GM23338 (cell line): Measurements from ENCODE around the gene GRK5. TPM values are rescaled to one million over a fixed set of nuclear protein-coding genes. Genes with fewer than 3 reads are reported as not detected.

ENCODE experiments used
- ATAC-seq: fragments of 200-7000 bp; cut with Tn5 transposase; 3 replicates; pipeline ENCODE4 v1.9.1; 2020
- DNase-seq: peaks from one replicate; pipeline ENCODE4 v3.0.0-alpha.2; 2015; ENCODE audit warnings: low spot score
- H2AFZ ChIP-seq: fragments of 200-600 bp; sonication (generic); 2 replicates; pipeline ENCODE4 v1.8.0; 2016; ENCODE audit warnings: antibody characterized with exemption, mild to moderate bottlenecking, moderate library complexity
- H3F3A ChIP-seq: fragments of 200-600 bp; sonication (generic); replicated peaks from 2 replicates; pipeline ENCODE4 v1.8.0; 2017; ENCODE audit warnings: antibody characterized with exemption, mixed run types, low read depth
- H3K27ac ChIP-seq: fragments of 200-600 bp; sonication (generic); 2 replicates; pipeline ENCODE4 v1.6.1; 2016; ENCODE audit warnings: low read depth
- H3K27me3 ChIP-seq: fragments of 200-600 bp; sonication (generic); 2 replicates; pipeline ENCODE4 v1.8.0; 2016; ENCODE audit warnings: mild to moderate bottlenecking, mixed run types, moderate library complexity; ENCODE audit not compliant: insufficient read depth
- H3K36me3 ChIP-seq: fragments of 200-600 bp; sonication (generic); 2 replicates; pipeline ENCODE4 v1.8.0; 2016; ENCODE audit warnings: mild to moderate bottlenecking; ENCODE audit not compliant: insufficient read depth
- H3K4me1 ChIP-seq: fragments of 200-600 bp; sonication (generic); 2 replicates; pipeline ENCODE4 v1.8.0; 2016; ENCODE audit warnings: mild to moderate bottlenecking, moderate library complexity; ENCODE audit not compliant: insufficient read depth
- H3K4me2 ChIP-seq: fragments of 200-600 bp; sonication (generic); 2 replicates; pipeline ENCODE4 v1.7.1; 2017; ENCODE audit warnings: mixed run types
- H3K4me3 ChIP-seq: fragments of 200-600 bp; sonication (generic); 2 replicates; pipeline ENCODE4 v1.6.1; 2016; ENCODE audit warnings: mixed run types
- H3K79me2 ChIP-seq: fragments of 200-600 bp; sonication (generic); replicated peaks from 2 replicates; pipeline ENCODE4 v1.8.0; 2017; ENCODE audit warnings: mild to moderate bottlenecking; ENCODE audit not compliant: insufficient read depth
- H3K9me2 ChIP-seq: fragments of 200-600 bp; sonication (generic); 2 replicates; pipeline ENCODE4 v1.8.0; 2017; ENCODE audit not compliant: insufficient read depth
- H4K20me1 ChIP-seq: fragments of 200-600 bp; sonication (generic); replicated peaks from 2 replicates; pipeline ENCODE4 v1.8.0; 2017; ENCODE audit warnings: mild to moderate bottlenecking; ENCODE audit not compliant: insufficient read depth
- H3K27ac Mint-ChIP-seq: 2 replicates; pipeline ENCODE4 v1.8.0; 2020; ENCODE audit warnings: inconsistent platforms, mild to moderate bottlenecking, moderate library complexity, mixed read lengths
- H3K27me3 Mint-ChIP-seq: 3 replicates; pipeline ENCODE4 v1.8.0; 2022; ENCODE audit warnings: low read depth, mild to moderate bottlenecking, moderate library complexity, mixed read lengths, inconsistent platforms; ENCODE audit not compliant: insufficient read depth, poor library complexity
- H3K36me3 Mint-ChIP-seq: 3 replicates; pipeline ENCODE4 v1.8.0; 2021; ENCODE audit warnings: low read depth, mild to moderate bottlenecking, inconsistent platforms, moderate library complexity, mixed read lengths
- H3K4me1 Mint-ChIP-seq: 3 replicates; pipeline ENCODE4 v1.8.0; 2020; ENCODE audit warnings: mild to moderate bottlenecking, inconsistent platforms, mixed read lengths
- H3K4me3 Mint-ChIP-seq: 3 replicates; pipeline ENCODE4 v1.8.0; 2021; ENCODE audit warnings: moderate library complexity, mild to moderate bottlenecking, inconsistent platforms, mixed read lengths
- H3K9me3 Mint-ChIP-seq: 3 replicates; pipeline ENCODE4 v1.8.0; 2020; ENCODE audit warnings: moderate library complexity, mild to moderate bottlenecking, inconsistent platforms, mixed read lengths
- CREB1 ChIP-seq: fragments of 250-450 bp; sonication (Bioruptor Pico); IDR thresholded peaks from 2 replicates; pipeline ENCODE4 v1.5.0; 2020; ENCODE audit warnings: low read depth, mild to moderate bottlenecking, moderate library complexity
- ETS1 ChIP-seq: IDR thresholded peaks from 2 replicates; pipeline ENCODE4 v1.6.1; 2016; ENCODE audit warnings: antibody characterized with exemption
- EZH2 ChIP-seq: fragments of 200-600 bp; sonication (generic); IDR thresholded peaks from one replicate; pipeline ENCODE4 v1.8.0; 2017; ENCODE audit warnings: antibody characterized with exemption, mild to moderate bottlenecking, low read depth; ENCODE audit not compliant: unreplicated experiment
- EZH2phosphoT487 ChIP-seq: fragments of 200-600 bp; sonication (generic); IDR thresholded peaks from one replicate; pipeline ENCODE4 v1.8.1; 2018; ENCODE audit warnings: antibody characterized with exemption; ENCODE audit not compliant: unreplicated experiment
- JUNB ChIP-seq: IDR thresholded peaks from one replicate; pipeline ENCODE4 v1.6.1; 2016; ENCODE audit warnings: antibody characterized with exemption; ENCODE audit not compliant: unreplicated experiment
- NANOG ChIP-seq: IDR thresholded peaks from 2 replicates; pipeline ENCODE4 v1.6.1; 2016; ENCODE audit warnings: antibody characterized with exemption, borderline replicate concordance
- POLR2AphosphoS5 ChIP-seq: IDR thresholded peaks from 2 replicates; pipeline ENCODE4 v1.6.1; 2016; ENCODE audit warnings: antibody characterized with exemption, low read depth
- REST ChIP-seq: IDR thresholded peaks from one replicate; pipeline ENCODE4 v1.6.1; 2018; ENCODE audit warnings: antibody characterized with exemption; ENCODE audit not compliant: unreplicated experiment
- STAT1 ChIP-seq: IDR thresholded peaks from one replicate; pipeline ENCODE4 v1.6.1; 2016; ENCODE audit warnings: antibody characterized with exemption; ENCODE audit not compliant: unreplicated experiment
- ZNF114 ChIP-seq: fragments of 250-450 bp; sonication (Bioruptor Pico); IDR thresholded peaks from 2 replicates; pipeline ENCODE4 v1.5.0; 2020; ENCODE audit warnings: mild to moderate bottlenecking, moderate library complexity
- ZNF331 ChIP-seq: fragments of 250-450 bp; sonication (Bioruptor Pico); IDR thresholded peaks from 2 replicates; pipeline ENCODE4 v1.5.0; 2020; ENCODE audit warnings: low read depth, mild to moderate bottlenecking, moderate library complexity
- polyA plus RNA-seq: library from polyadenylated mRNA; unstranded; fragments of >200 nt; fragmentation: Nextera tagmentation; extraction: Ambion mirVana; gene quantifications from 2 replicates; pipeline ENCODE4 v1.2.1, GENCODE V29; 2016
- total RNA-seq: library from RNA; depleted of rRNA; stranded (reverse); fragments of >200 nt; shearing (Covaris generic); gene quantifications from 2 replicates; pipeline ENCODE4 v1.2.3, GENCODE V29; 2014
- TF ChIP-seq, protein P1 (sequence below), 2 experiments: fragments of 200-600 bp in 1 of 2; sonication (generic) in 1 of 2; conservative IDR thresholded peaks; 2 replicates each; pipeline versions ENCODE4 v1.5.1 to v1.6.1; 2016 to 2017; ENCODE audit warnings: antibody characterized with exemption in 2 of 2, low read depth in 2 of 2, mild to moderate bottlenecking in 2 of 2, moderate library complexity in 1 of 2
- TF ChIP-seq, protein P2 (sequence below): fragments of 250-450 bp; sonication (Bioruptor Pico); IDR thresholded peaks from 2 replicates; pipeline ENCODE4 v1.5.0; 2020; ENCODE audit warnings: mild to moderate bottlenecking, moderate library complexity

Gene GRK5
- total and polyA plus RNA-seq, 2 experiments from 2014 or later = 0.53 to 2.0 TPM

DNA sequence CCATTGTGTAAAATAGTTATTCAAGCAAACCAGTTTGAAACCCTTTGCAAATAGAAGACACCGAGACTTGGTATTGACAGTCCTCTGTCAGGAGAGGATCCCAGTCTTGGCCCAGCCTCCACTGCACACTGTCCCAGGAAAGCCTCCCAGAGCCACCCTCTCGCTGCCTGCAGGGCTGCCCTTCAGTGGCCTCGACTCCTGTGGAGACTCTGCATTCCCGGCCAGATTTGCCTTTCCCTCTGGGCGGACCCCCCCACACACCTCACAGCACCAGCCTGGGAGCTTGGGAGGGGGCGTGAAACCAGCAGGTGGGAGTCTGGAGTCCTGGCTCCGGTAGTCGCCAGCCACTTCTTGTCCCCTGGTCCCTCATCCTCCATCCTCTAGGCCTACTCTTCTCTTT, 48.7 kb downstream of the GRK5 start (continued):
- TF ChIP-seq EZH2 (no peak), CREB1 (CRISPR knock-in tag) (no peak), POLR2AphosphoS5 (no peak), NANOG (no peak), ZNF114 (CRISPR knock-in tag) (no peak), JUNB (no peak)

- Histone ChIP-seq H3K4me1 (no peaks in the 10 kb centered on the region), H3K79me2 (no peaks in the 10 kb centered on the region), H2AFZ (no peak overlapping the region), H3K27ac (no peak overlapping the region), H3K4me3 (no peak overlapping the region), H3K9me2 (no peaks in the 10 kb centered on the region), H3K27me3 (peaks cover 7% of the 10 kb centered on the region; the same call in 1 of the 2 replicates), H3F3A (no peaks in the 10 kb centered on the region), H4K20me1 (no peaks in the 10 kb centered on the region), H3K4me2 (no peak overlapping the region), H3K36me3 (no peaks in the 10 kb centered on the region)
- Mint-ChIP-seq H3K27me3 (peaks cover 23% of the 10 kb centered on the region), H3K4me1 (peaks cover 21% of the 10 kb centered on the region), H3K9me3 (peaks cover 8% of the 10 kb centered on the region; the same call in 2 of the 3 replicates), H3K36me3 (0 out of 3 replicates have a peak, but pooled peaks cover 2% of the 10 kb centered on the region), H3K4me3 (no peak overlapping the region), H3K27ac (no peak overlapping the region)
- TF ChIP-seq, protein P1, sequence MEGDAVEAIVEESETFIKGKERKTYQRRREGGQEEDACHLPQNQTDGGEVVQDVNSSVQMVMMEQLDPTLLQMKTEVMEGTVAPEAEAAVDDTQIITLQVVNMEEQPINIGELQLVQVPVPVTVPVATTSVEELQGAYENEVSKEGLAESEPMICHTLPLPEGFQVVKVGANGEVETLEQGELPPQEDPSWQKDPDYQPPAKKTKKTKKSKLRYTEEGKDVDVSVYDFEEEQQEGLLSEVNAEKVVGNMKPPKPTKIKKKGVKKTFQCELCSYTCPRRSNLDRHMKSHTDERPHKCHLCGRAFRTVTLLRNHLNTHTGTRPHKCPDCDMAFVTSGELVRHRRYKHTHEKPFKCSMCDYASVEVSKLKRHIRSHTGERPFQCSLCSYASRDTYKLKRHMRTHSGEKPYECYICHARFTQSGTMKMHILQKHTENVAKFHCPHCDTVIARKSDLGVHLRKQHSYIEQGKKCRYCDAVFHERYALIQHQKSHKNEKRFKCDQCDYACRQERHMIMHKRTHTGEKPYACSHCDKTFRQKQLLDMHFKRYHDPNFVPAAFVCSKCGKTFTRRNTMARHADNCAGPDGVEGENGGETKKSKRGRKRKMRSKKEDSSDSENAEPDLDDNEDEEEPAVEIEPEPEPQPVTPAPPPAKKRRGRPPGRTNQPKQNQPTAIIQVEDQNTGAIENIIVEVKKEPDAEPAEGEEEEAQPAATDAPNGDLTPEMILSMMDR (conservative IDR thresholded peaks at IDR 0.05; ENCODE audit: low read depth in 2 of 2) = no peak
- no peak for TF ChIP-seq STAT1
- no peak for TF ChIP-seq ETS1
- TF ChIP-seq ZNF331 (CRISPR knock-in tag) = no peak
- TF ChIP-seq NANOG = no peak
- no peak for TF ChIP-seq JUNB
- TF ChIP-seq EZH2 = no peak
- TF ChIP-seq ZNF114 (CRISPR knock-in tag) = no peak
- TF ChIP-seq EZH2phosphoT487 = no peak
- TF ChIP-seq, protein P2, sequence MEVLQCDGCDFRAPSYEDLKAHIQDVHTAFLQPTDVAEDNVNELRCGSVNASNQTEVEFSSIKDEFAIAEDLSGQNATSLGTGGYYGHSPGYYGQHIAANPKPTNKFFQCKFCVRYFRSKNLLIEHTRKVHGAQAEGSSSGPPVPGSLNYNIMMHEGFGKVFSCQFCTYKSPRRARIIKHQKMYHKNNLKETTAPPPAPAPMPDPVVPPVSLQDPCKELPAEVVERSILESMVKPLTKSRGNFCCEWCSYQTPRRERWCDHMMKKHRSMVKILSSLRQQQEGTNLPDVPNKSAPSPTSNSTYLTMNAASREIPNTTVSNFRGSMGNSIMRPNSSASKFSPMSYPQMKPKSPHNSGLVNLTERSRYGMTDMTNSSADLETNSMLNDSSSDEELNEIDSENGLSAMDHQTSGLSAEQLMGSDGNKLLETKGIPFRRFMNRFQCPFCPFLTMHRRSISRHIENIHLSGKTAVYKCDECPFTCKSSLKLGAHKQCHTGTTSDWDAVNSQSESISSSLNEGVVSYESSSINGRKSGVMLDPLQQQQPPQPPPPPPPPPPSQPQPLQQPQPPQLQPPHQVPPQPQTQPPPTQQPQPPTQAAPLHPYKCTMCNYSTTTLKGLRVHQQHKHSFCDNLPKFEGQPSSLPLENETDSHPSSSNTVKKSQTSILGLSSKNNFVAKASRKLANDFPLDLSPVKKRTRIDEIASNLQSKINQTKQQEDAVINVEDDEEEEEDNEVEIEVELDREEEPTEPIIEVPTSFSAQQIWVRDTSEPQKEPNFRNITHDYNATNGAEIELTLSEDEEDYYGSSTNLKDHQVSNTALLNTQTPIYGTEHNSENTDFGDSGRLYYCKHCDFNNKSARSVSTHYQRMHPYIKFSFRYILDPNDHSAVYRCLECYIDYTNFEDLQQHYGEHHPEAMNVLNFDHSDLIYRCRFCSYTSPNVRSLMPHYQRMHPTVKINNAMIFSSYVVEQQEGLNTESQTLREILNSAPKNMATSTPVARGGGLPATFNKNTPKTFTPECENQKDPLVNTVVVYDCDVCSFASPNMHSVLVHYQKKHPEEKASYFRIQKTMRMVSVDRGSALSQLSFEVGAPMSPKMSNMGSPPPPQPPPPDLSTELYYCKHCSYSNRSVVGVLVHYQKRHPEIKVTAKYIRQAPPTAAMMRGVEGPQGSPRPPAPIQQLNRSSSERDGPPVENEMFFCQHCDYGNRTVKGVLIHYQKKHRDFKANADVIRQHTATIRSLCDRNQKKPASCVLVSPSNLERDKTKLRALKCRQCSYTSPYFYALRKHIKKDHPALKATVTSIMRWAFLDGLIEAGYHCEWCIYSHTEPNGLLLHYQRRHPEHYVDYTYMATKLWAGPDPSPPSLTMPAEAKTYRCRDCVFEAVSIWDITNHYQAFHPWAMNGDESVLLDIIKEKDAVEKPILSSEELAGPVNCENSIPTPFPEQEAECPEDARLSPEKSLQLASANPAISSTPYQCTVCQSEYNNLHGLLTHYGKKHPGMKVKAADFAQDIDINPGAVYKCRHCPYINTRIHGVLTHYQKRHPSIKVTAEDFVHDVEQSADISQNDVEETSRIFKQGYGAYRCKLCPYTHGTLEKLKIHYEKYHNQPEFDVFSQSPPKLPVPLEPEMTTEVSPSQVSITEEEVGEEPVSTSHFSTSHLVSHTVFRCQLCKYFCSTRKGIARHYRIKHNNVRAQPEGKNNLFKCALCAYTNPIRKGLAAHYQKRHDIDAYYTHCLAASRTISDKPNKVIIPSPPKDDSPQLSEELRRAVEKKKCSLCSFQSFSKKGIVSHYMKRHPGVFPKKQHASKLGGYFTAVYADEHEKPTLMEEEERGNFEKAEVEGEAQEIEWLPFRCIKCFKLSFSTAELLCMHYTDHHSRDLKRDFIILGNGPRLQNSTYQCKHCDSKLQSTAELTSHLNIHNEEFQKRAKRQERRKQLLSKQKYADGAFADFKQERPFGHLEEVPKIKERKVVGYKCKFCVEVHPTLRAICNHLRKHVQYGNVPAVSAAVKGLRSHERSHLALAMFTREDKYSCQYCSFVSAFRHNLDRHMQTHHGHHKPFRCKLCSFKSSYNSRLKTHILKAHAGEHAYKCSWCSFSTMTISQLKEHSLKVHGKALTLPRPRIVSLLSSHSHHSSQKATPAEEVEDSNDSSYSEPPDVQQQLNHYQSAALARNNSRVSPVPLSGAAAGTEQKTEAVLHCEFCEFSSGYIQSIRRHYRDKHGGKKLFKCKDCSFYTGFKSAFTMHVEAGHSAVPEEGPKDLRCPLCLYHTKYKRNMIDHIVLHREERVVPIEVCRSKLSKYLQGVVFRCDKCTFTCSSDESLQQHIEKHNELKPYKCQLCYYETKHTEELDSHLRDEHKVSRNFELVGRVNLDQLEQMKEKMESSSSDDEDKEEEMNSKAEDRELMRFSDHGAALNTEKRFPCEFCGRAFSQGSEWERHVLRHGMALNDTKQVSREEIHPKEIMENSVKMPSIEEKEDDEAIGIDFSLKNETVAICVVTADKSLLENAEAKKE (CRISPR knock-in tag) = no peak
- no peak for TF ChIP-seq CREB1 (CRISPR knock-in tag)
- no peak for TF ChIP-seq POLR2AphosphoS5
- TF ChIP-seq REST = no peak
- ATAC-seq (no peak), DNase-seq (no peak)
These were observed 49.5 kb downstream of the GRK5 start for GRCh38 chr10:119256897-119257296.
